HG03039 (cell line): ENCODE data around the gene E2F3.
"Not testable (repeated sequence)": the region's sequence is repeated elsewhere in the genome, so short reads cannot be mapped to it uniquely, and the experiment has no call there.

ENCODE experiments used
- ATAC-seq: cut with Tn5 transposase; IDR thresholded peaks from one replicate; pipeline ENCODE4 v1.9.1; 2021; ENCODE audit warnings: mild to moderate bottlenecking, moderate library complexity; ENCODE audit not compliant: unreplicated experiment

The E2F3 gene

DNA sequence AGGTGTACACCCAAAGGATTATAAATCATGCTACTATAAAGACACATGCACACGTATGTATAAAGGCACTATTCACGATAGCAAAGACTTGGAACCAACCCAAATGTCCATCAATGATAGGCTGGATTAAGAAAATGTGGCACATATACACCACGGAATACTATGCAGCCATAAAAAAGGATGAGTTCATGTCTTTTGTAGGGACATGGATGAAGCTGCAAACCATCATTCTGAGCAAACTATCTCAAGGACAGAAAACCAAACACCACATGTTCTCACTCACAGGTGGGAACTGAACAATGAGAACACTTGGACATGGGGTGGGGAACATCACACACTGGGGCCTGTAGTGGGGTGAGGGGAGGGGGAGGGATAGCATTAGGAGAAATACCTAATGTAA is 123.5 kb downstream of the E2F3 start:
- ATAC-seq: not testable (repeated sequence)

GRCh38 chr6:20529086-20529448 is 127.4 kb downstream of the E2F3 start:
- ATAC-seq: not testable (repeated sequence)

GRCh38 chr6:20532881-20533280 is 131.2 kb downstream of the E2F3 start:
- no peak for ATAC-seq

DNA sequence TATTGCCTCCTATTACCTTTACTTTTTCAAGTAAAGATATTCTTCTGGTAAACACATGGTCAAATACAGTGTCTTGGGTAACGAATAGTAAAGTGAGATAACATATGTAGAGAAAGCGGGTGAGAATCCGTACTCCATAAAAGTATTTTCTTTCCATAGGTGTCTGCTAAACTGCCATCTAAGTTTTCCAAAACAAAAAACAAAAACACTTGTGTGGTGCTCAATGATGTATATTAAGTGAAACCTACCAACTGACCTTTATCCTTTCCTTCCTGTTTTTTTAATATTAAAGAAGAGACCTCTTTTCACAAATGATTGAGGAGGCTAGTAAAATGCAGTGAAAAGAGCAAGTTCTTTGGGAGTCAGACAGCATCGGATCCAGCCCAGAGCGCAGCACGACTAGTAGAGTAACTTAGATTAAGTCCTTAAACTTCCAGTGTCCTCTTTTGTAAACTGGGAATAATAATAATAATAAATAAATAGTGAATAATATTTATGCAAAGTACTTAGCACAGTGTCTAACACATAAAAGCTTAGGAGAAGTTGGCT is 132.1 kb downstream of the E2F3 start:
- peak; percentile 6 for ATAC-seq

DNA sequence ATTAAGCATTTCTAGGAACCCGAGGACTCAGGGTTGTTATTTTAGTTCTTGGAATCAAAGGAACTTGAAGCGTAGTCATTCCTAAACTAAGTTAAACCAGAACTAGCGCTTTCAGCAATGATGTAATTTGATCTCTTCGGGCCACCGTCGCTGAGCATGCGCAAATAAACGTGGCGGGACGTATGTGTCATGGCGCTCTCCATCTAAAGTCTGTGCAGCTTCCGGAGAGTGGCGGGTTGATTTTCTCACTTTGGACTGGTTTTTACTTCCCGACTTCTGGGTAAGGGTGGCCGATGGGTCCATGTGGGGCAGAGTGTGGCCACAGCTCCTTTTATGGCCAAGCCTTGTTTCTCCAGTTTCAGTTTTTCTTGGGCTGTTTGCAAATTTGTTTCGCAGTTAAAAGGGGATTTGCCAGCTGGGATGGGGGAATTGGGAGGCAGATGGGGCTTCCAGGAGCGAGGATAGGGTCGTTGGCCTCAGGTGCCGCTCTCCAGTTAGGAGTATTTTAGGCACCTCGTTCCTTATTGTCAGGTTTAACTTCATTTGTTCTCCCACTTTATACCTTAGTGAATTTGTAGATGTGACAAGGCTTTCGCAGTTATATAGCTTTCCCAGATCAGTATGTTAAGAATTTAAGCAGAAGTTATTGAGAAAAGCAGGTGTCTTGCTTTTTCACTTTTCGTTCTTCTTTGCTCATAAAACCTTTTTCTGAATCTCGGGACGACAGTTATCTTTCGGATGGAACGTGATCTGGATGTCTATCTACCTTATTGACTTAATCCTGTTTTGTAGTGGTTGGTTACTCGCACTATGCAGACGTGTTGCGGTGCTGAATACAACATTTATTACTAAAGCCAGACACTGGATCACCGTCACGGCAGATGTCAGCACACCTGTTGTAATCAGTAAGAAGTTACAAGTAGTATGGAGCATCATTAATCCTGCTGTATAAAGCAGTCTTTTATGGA is 132.9 kb downstream of the E2F3 start, which contains the start of gene CDKAL1:
Gene CDKAL1, plus strand, starts transcription at position 163 of the 968 bp plus-strand sequence. CDS start 11,894 bp downstream, outside the sequence.
- ATAC-seq: peak; percentile 79

- ATAC-seq: no peak
Observed at GRCh38 chr6:20538131-20538662, 136.5 kb downstream of the E2F3 start.

- ATAC-seq: no peak
Observed at GRCh38 chr6:20538907-20539306, 137.2 kb downstream of the E2F3 start.

DNA sequence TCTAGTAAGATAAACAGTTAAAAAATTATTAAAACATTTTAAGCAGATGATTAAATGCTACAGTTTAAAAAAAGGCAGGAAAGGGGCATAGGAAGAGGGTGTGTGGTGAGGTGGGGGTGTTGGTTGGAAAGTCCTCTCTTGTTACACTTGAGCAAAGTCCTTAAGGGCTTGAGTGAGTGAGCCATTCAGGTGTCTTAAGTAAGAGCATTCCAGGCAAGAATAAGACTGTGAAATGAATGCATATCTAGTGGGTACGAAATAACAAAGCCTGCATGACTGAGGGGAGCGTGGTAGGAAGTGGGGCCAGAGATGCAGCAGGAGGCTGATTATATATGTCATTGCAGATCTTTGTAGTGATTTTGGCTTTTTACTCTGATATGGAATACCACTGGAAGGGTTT is 137.7 kb downstream of the E2F3 start:
- no peak for ATAC-seq

- no peak for ATAC-seq
Observed at GRCh38 chr6:20540683-20541082, 139.0 kb downstream of the E2F3 start.

DNA sequence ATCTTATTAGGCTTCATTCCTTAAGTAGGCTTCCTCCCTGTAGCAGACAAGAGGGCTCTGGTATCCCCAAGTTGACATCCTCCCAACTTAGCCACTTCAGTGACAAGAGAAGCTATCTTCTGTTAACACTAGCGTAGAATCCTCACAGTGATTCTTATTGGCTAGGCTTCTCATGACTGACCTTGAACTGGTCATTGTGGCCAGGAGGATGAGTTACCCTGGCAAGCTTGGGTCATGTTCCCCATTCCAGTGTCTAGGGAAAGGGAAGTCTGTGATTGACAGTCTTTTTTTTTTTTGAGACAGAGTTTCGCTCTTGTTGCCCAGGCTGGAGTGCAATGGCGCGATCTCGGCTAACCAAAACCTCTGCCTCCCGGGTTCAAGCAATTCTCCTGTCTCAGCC is 139.7 kb downstream of the E2F3 start:
- ATAC-seq: no peak

GRCh38 chr6:20542927-20543602 is 141.4 kb downstream of the E2F3 start:
- peak; percentile 98 for ATAC-seq
